OCI-M2 (cell line): ENCODE data around the gene HOXD13.

ENCODE experiments used
- DNase-seq: peaks from one replicate; lab custom pipeline; 2025; ENCODE audit not compliant: unreplicated experiment; lab: John Stamatoyannopoulos, UW

HOXD13 gene

GRCh38 chr2:176105078-176105729, 12.7 kb downstream of the HOXD13 start:
- no peak for DNase-seq

GRCh38 chr2:176105730-176106580, 13.4 kb downstream of the HOXD13 start:
- no peak for DNase-seq

GRCh38 chr2:176106581-176107539, 14.3 kb downstream of the HOXD13 start, which contains the start of gene HOXD11:
HOXD11 (plus strand) TSS chr2:176107280; CDS start chr2:176107356, 76 bp downstream.
- no peak for DNase-seq

- no peak for DNase-seq
These were observed 15.2 kb downstream of the HOXD13 start for GRCh38 chr2:176107731-176108181.

GRCh38 chr2:176109192-176109901, 16.8 kb downstream of the HOXD13 start:
- no peak for DNase-seq

GRCh38 chr2:176109946-176110345, 17.4 kb downstream of the HOXD13 start:
- DNase-seq: no peak

GRCh38 chr2:176110415-176111308, 18.1 kb downstream of the HOXD13 start:
- DNase-seq: no peak

- DNase-seq: no peak
These were observed 18.8 kb downstream of the HOXD13 start for GRCh38 chr2:176111309-176111663.

- DNase-seq: no peak
These were observed 19.4 kb downstream of the HOXD13 start for GRCh38 chr2:176111846-176112374.

GRCh38 chr2:176112375-176113302, 20.1 kb downstream of the HOXD13 start:
- no peak for DNase-seq

- DNase-seq: no peak
These were observed 21.8 kb downstream of the HOXD13 start for GRCh38 chr2:176114120-176114929.

GRCh38 chr2:176114930-176115625, 22.6 kb downstream of the HOXD13 start:
- DNase-seq: no peak

GRCh38 chr2:176115883-176116813, 23.6 kb downstream of the HOXD13 start, which contains the start of gene HOXD10:
HOXD10 (plus strand) TSS chr2:176116778; CDS start chr2:176116834, 56 bp downstream.
- DNase-seq: no peak

GRCh38 chr2:176117162-176117822, 24.8 kb downstream of the HOXD13 start:
- DNase-seq: no peak

GRCh38 chr2:176117823-176118371, 25.4 kb downstream of the HOXD13 start:
- no peak for DNase-seq
